Measurements from ENCODE around the gene ZSWIM6.

DNA sequence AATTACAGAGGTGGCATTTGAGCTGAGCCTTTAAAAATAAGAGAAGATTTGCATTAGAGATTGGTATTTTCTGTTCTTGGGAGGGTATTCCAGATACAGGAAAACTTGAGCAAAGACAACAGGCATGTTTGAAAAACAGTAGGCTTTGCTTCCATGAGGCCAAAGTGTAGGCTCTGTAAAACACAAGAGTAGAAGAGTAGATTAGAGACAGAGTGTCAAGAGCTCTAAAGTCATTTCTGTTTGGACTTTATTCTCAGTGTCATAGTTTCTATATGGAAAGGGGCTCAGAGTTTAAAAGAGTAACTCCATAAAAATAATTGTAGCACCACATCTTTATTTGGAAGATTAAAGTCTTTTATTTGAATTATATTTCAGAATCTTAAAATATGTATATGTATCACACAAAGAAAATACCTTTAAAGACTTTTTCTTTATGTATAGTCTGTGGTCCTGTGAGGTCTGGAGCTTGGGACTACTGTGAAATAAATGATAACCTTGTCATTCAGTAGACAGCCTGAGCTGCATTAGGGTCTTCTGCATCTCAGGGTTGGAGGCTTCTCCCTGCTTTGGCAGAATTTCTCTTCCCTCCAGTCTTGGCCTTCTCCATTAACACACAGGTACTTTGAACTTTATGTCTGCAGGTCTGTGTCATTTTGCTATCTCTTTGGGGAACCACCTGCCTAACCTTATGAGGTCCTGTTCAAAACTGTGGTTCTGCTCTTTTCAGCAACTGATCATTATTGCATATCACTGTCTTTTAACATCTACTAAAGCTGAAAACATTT, 73.6 kb downstream of the ZSWIM6 start:
- TF ChIP-seq, protein P1, sequence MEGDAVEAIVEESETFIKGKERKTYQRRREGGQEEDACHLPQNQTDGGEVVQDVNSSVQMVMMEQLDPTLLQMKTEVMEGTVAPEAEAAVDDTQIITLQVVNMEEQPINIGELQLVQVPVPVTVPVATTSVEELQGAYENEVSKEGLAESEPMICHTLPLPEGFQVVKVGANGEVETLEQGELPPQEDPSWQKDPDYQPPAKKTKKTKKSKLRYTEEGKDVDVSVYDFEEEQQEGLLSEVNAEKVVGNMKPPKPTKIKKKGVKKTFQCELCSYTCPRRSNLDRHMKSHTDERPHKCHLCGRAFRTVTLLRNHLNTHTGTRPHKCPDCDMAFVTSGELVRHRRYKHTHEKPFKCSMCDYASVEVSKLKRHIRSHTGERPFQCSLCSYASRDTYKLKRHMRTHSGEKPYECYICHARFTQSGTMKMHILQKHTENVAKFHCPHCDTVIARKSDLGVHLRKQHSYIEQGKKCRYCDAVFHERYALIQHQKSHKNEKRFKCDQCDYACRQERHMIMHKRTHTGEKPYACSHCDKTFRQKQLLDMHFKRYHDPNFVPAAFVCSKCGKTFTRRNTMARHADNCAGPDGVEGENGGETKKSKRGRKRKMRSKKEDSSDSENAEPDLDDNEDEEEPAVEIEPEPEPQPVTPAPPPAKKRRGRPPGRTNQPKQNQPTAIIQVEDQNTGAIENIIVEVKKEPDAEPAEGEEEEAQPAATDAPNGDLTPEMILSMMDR (IDR thresholded peaks at IDR 0.05; ENCODE audit: insufficient read depth, low read depth, low read length), result no peak
- no peak for TF ChIP-seq EZH2 (IDR thresholded peaks at IDR 0.05; ENCODE audit: insufficient read depth, low read length)
